ENCODE results near the gene C1RL.
A peak's percentile ranks its signal among the peaks of the same experiment; 100 is the strongest.

Gene C1RL

DNA sequence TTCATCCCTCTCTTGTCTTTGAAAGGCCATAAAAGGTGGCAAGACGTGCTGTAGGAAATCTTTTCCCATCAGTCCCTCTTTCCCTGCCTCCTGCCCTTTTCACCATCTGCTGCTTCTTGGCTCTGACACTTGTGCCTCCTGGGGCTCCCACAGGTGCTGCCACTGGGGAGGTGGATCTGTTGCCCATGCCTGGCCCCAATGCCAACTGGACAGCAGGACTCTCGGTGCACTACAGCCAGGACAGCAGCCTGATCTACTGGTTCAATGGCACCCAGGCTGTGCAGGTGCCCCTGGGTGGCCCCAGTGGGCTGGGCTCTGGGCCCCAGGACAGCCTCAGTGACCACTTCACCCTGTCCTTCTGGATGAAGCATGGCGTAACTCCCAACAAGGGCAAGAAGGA lies 27.7 kb upstream of the C1RL start:
- DNase-seq (ENCODE audit: low read depth in 2 of 2), result no peak

GRCh38 chr12:7136071-7136470 lies 27.1 kb upstream of the C1RL start:
- no peak for DNase-seq (ENCODE audit: low read depth in 2 of 2)

DNA sequence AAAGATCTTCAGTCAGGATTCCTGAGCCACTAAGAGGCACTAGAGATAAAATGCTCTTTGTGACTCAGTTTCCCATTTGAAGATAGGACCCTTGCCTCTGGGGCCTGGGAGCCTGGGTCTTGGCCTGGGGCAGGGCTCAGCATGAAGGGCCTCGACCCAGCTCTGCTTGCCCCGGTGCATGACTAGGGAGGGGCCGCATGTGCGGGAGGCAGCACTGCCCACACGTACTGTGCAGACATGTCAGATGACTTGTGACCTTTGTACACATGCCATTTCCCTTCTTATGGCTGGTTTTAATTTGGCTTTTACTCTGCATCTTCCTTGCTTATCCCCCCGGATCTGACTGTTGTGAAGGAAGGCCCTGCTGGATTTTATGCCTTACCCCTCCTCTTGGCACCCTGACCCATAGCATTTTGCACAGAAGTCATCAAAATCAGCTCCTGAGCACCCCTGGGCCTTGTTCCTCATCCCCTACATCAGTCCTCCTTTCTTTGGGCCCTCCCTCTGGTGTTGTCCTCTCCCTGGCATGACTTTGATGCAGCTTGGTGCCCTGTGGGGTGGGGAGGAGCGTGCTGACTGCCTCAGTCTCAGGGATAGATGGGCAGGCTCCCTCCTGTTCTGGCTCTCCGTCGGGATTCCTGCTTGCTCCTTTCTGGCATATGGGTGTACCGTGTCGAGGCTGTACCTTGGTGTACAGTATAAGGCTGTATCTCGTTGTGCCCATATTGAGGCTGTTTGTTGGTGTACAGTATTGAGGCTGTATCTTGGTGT lies 25.6 kb upstream of the C1RL start:
- no peak for DNase-seq (ENCODE audit: low read depth in 2 of 2)

DNA sequence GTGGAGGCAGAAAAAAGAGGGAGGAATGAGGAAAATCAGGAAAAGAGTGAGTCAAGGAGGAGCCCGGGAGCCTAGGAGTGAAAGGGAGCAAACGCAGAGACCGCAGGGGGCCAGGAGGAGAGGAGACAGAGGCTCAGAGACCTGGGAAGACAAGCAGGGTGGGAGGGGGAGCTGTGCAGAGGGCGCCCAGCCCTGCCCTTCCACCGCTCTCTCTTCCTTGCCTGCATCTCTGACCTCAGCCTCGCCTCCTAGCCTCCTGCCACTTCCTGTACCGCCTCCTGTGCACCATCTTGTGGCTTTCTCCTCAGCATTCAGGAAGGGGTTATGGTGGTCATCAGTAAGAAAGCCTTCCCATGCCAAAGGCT lies 22.5 kb upstream of the C1RL start:
- DNase-seq (ENCODE audit: low read depth in 2 of 2), result no peak

- peak; percentile 32 for DNase-seq (ENCODE audit: low read depth in 2 of 2)
These were observed 21.9 kb upstream of the C1RL start for GRCh38 chr12:7130701-7131501.

DNA sequence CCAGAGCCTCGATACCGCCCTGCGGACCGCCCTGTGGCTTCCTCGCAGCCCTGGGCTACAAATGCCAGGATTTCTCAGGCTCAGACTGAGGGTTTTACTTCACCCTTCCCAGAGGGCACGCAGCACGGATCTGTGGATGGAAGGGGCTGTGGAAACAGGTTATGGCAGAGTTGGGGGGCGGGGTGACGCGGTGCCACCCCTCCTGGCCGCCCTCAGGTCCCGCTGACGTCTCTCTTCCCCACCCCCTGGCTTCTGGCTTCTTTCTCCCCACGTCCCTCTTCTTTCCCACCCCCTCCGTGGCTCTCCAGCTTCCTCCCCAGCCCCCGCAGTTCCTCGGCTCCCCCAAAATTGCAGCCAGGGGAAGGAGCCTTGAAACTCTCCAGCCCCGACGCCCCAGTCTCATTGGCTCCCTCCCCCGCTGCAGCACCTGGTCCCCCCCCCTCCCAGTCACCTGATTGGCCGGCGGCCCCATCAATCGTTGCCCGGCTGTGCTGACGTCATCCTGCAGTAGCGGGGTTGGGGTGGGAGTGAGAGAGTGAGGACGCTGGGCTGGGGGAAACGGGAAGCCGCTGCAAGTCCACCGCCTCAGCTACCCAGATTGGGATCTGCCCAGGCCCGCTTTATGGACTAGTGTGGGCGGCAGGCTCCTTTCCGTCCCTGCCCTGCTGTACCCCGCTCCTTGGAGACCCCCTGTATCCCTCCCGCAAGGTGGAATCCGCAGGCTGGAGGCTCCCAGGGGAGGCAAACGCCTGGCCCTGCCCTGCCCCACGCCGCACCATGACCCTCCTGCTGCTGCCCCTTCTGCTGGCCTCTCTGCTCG lies 21.1 kb upstream of the C1RL start, which contains the start of gene CLSTN3:
CLSTN3 (plus strand) TSS at position 500 of the 820 bp plus-strand sequence; CDS start at position 778, 278 bp downstream.
- peak; percentile 78 to 79 for DNase-seq (ENCODE audit: low read depth in 2 of 2)

GRCh38 chr12:7129287-7129871 lies 20.4 kb upstream of the C1RL start:
- no peak for DNase-seq (ENCODE audit: low read depth in 2 of 2)

DNA sequence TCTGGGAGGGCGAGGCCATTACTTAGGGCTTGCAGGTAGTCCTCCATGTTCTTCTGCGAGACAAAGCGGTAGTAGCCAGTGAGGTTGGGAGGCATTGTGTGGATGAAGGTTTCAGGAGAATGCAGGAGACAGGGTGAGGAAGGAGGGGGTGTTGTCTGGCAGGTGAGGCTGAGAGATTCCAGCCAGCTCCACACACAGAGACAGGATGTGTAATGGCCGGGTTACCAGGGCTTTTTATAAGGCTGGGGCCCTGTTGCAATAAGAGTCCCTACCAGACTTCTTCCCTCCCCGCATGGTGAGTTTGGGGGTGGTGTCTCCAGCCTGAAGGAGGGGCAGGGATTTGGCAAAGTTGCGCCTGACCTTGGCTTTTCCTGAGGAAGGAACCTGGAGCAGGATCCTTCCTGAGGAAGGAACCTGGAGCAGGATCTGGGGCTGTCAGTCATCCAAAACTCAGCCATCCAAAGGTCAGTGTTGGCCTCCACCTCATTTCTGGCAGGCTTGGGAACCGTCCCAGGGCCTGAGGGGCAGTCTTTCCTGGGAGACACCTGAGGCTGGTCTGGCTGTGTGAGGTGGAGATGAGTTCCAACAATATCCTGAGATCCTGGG lies 19.8 kb upstream of the C1RL start, which contains the start of gene RBP5:
RBP5 (minus strand) TSS at position 209 of the 606 bp plus-strand sequence; CDS start at position 95, 114 bp downstream.
- DNase-seq (ENCODE audit: low read depth in 2 of 2), result no peak

DNA sequence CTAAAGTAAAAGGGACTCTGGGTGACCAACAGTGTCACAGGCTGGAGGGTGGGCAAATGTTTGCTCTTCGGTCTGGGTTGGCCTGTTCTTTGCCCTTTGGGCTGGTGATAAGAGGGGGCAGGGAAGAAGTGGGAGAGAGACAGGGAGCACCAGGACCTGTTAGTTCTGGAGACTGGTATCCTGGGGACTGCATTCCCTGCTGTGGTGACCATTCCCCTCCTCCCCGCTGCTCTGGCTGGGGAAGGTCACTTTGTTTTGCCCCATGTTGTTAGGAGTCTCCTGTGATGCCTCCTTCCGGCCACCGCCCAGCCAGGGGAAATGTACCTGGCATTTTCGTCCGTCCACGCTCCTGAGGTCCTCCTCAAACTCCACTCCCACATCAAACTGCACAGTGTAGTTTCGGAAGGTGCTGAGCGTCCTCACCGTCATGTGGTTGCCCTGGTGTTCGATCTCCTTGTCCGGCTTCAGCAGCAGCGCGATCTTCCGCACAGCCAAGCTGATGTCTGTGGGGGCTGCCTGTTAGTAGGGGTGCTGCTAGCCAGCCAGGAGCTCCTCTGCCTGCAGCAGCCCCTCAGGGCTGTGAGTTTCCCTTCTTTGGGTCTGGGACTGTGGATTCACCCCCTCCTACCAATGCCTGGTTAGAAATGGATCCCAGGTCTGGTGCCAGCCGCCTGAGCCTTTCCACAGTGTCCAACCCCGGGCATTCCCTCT lies 19.1 kb upstream of the C1RL start:
- DNase-seq (ENCODE audit: low read depth in 2 of 2), result no peak

DNA sequence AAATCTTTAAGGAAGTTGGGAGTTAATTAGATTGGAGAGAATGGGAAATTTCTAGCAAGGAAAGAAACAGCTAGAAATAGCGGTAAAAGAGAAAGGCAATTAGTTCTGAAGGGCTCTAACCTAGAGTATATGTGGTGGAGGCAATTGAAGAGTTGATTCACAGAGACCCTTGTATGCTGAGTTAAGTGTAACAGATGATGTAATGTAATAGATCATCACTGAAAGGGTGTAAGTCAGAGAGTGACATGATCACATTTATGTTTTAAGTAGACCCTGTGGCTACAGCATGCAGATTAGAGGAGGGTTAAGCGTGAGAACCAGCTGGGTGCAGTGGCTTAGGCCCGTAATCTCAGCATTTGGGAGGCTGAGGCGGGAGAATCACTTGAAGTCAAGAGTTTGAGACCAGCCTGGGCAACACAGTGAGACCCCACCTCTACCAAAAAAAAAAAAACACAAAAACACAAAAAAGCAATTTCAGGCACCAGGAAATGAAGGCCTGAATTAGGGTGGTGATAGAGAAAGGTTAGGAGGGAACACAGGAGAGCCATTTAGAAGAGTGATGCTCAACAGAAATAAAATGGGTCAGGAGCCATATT lies 16.7 kb upstream of the C1RL start:
- no peak for DNase-seq (ENCODE audit: low read depth in 2 of 2)

DNA sequence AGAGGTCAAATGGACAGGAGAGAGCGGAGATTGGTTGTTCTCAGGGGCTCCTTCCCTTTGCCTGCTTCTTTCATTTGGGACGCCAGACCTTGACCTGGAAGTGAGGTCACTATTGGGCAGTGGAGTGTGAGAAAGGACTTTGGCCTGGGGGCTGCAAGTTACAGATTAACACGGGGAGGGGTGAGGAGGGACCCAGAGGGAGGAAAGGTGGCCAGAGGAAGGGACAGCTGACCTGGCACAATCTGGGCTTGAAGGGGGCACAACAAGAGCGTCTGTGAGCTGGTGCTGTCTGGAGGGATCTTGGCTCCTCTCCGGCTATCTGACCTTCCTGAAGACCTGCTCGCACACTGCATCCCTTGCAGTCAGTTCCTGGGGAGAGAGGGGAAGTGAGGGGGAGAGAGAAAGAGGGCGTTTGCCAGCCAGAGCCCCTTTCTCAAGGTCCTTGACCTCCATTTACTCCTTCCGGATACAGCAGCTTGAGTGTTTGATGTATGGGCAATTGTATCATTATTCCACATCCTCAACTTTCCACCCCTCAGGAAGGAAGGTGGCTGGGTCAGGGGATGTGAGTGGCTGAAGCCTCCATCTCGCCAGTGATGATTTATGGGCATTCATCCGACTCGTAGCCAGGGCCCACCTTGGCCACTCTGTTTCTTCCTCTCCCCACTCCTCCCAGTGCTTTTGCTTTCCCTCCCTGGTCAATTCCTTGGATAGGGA lies 14.9 kb upstream of the C1RL start:
- no peak for DNase-seq (ENCODE audit: low read depth in 2 of 2)

- no peak for DNase-seq (ENCODE audit: low read depth in 2 of 2)
These were observed 14.1 kb upstream of the C1RL start for GRCh38 chr12:7122811-7123769.

DNA sequence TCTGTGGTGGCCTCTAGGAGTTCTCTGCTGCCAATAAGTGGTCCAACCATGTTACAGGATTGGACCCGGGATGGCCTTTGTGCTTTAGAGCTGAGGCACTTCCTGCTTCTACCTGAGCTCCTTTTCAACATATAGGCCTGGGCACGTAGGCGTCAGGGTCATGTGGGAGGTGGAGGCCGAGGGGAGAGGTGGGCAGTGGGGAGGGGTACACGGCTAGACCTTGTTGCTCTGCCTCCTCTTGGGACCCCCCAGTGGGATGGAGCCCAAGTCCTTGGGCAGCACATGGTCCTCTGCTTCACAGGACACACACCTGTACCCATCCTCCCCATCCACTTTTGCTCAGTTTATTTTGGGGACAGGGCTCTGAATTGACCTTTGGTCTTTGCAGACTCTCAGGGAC lies 12.3 kb upstream of the C1RL start:
- no peak for DNase-seq (ENCODE audit: low read depth in 2 of 2)

- DNase-seq (ENCODE audit: low read depth in 2 of 2), result no peak
These were observed 11.2 kb upstream of the C1RL start for GRCh38 chr12:7120166-7120565.

- no peak for DNase-seq (ENCODE audit: low read depth in 2 of 2)
These were observed 9.9 kb upstream of the C1RL start for GRCh38 chr12:7118881-7119280.

DNA sequence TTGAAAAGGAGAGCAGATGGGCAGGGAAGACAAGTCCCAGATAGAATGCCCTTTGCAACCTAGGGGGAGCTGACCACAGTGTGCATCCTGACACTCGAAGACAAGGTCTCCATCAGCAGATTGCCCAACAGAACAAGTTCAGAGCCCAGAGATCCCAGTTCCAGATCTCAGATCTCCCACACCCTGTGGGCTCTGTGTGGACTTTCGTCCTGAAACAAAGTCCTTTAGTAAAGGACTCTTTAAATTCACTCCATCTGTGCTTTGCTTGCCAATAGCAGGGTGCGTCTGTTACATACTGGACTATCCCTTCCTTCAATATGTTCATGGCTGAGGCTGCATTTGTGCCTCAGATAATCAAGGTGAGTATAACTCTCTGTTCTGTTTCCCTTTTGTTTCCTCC lies 8.7 kb upstream of the C1RL start:
- no peak for DNase-seq (ENCODE audit: low read depth in 2 of 2)

GRCh38 chr12:7116916-7117315 lies 7.9 kb upstream of the C1RL start:
- DNase-seq (ENCODE audit: low read depth in 2 of 2), result no peak

- DNase-seq (ENCODE audit: low read depth in 2 of 2), result no peak
These were observed 7.2 kb upstream of the C1RL start for GRCh38 chr12:7116196-7116595.

Data from stimulated activated CD8-positive, alpha-beta memory T cell treated with anti-CD3 and anti-CD28 coated beads, Interleukin-7, amount 100 ng/mL, for 4 hours (primary cell).